H1 (cell line): Measurements from ENCODE around the gene CDC5L.

ENCODE experiments used
- CTCF ChIP-seq, 3 experiments: IDR thresholded peaks; 1 replicate in 2 of 3; 2 replicates in 1 of 3; pipeline versions ENCODE4 v1.5.1 to v1.6.1; 2011; ENCODE audit warnings: low read length in 3 of 3, mild to moderate bottlenecking in 3 of 3, inconsistent platforms in 2 of 3, low read depth in 1 of 3, moderate library complexity in 1 of 3; ENCODE audit not compliant: insufficient read depth in 1 of 3; ENCODE audit errors: control extremely low read depth in 1 of 3
- EP300 ChIP-seq, 2 experiments: IDR thresholded peaks; 1 replicate in 1 of 2; 2 replicates in 1 of 2; pipeline ENCODE4 v1.6.1; 2011 to 2012; ENCODE audit warnings: low read depth in 2 of 2, low read length in 2 of 2, mild to moderate bottlenecking in 2 of 2, borderline replicate concordance in 1 of 2, inconsistent platforms in 1 of 2, moderate library complexity in 1 of 2
- EZH2 ChIP-seq: fragments of 200-600 bp; sonication (generic); IDR thresholded peaks from 2 replicates; pipeline ENCODE4 v1.7.1; 2012; ENCODE audit warnings: low read depth, mild to moderate bottlenecking, moderate library complexity, low read length, inconsistent platforms; ENCODE audit not compliant: severe bottlenecking
- JUND ChIP-seq: IDR thresholded peaks from 2 replicates; pipeline ENCODE4 v1.6.1; 2011; ENCODE audit warnings: mild to moderate bottlenecking, improper control_type of control experiment, low read length
- SP1 ChIP-seq: IDR thresholded peaks from 2 replicates; pipeline ENCODE4 v1.6.1; 2011; ENCODE audit warnings: low read depth, low read length

DNA sequence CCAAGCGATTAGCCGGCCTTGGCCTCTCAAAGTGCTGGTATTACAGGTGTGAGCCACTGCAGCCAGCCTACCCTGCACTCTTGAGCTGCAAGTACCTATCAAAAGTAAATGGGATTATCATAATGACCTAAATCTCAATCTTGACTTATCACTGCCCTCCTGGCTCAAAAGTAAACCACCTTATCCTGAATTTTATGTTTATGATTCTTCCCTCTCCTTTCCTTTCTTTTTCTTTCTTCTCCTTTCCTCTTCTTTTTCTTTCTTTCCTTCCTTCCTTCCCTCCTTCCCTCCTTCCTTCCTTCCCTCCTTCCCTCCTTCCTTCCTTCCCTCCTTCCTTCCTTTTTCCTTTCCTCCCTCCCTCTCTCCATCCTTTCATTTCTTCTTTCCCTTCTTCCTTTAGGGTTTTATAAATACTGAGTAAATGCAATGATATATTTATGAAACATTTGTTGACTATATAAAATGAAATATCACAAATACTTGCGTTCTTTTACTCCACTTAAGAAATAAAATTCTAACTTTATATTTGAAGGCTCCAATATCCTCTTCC lies 24.1 kb upstream of the CDC5L start:
- TF ChIP-seq SP1, result no peak
- TF ChIP-seq EZH2, result no peak
- TF ChIP-seq CTCF (IDR thresholded peaks at IDR 0.05; ENCODE audit: control extremely low read depth in 1 of 3, insufficient read depth in 1 of 3, low read depth in 1 of 3, low read length in 3 of 3), result no peak
- TF ChIP-seq EP300 (IDR thresholded peaks at IDR 0.05; ENCODE audit: borderline replicate concordance in 1 of 2, low read depth in 2 of 2, low read length in 2 of 2), result no peak
- no peak for TF ChIP-seq JUND
